Tibial nerve (tissue), 4 donors: ENCODE data around the gene SMPX.

Experiments
- EP300 ChIP-seq, 2 donors: sonication (generic); formaldehyde crosslinking; IDR thresholded peaks; one replicate each; pipeline ENCODE4 v1.6.1; 2017; ENCODE audit warnings: antibody characterized with exemption in 2 of 2, mild to moderate bottlenecking in 1 of 2
- POLR2A ChIP-seq, 2 donors: fragments of 450-650 bp; IDR thresholded peaks; one replicate each; pipeline ENCODE4 v1.6.1; 2017; ENCODE audit warnings: antibody characterized with exemption in 2 of 2, mild to moderate bottlenecking in 2 of 2, moderate library complexity in 2 of 2
- TF ChIP-seq, protein P1 (sequence below), 5 experiments: fragments of 200-600 bp in 3 of 5; fragments of 450-650 bp in 2 of 5; sonication (generic) in 3 of 5; IDR thresholded peaks; one replicate each; pipeline ENCODE4 v1.5.1; 2016 to 2019; ENCODE audit warnings: antibody characterized with exemption in 5 of 5, mild to moderate bottlenecking in 3 of 5, moderate library complexity in 2 of 5

DNA sequence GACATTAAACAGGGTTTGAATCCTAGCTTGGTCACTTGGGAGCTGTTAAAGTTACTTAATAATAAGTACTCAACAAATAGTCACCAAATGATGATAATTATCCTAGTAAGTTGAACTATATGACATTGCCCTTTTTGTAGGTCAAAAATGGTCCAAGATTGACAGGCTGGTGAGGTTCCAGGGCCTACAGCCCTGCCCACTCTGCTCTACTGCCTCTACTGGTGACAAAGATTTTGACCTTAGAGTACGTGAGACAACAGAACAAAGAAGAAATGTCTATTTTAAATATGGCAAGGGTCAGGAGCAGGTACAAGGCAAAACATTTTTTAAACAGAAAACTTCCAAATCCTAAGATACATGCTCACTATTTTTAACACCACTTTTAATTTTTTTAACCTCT lies 572 bp upstream of the SMPX start:
- TF ChIP-seq POLR2A (IDR thresholded peaks at IDR 0.05) (no peak), EP300 (IDR thresholded peaks at IDR 0.05) (no peak)
- TF ChIP-seq, protein P1, sequence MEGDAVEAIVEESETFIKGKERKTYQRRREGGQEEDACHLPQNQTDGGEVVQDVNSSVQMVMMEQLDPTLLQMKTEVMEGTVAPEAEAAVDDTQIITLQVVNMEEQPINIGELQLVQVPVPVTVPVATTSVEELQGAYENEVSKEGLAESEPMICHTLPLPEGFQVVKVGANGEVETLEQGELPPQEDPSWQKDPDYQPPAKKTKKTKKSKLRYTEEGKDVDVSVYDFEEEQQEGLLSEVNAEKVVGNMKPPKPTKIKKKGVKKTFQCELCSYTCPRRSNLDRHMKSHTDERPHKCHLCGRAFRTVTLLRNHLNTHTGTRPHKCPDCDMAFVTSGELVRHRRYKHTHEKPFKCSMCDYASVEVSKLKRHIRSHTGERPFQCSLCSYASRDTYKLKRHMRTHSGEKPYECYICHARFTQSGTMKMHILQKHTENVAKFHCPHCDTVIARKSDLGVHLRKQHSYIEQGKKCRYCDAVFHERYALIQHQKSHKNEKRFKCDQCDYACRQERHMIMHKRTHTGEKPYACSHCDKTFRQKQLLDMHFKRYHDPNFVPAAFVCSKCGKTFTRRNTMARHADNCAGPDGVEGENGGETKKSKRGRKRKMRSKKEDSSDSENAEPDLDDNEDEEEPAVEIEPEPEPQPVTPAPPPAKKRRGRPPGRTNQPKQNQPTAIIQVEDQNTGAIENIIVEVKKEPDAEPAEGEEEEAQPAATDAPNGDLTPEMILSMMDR (IDR thresholded peaks at IDR 0.05) = no peak
